GM19467 (cell line): ENCODE results near the gene OBSCN.

Experiments
- ATAC-seq: cut with Tn5 transposase; IDR thresholded peaks from one replicate; pipeline ENCODE4 v1.9.1; 2021; ENCODE audit warnings: mild to moderate bottlenecking, moderate library complexity; ENCODE audit not compliant: unreplicated experiment

The OBSCN gene

GRCh38 chr1:228374711-228375577 lies 167.1 kb downstream of the OBSCN start:
- no peak for ATAC-seq

DNA sequence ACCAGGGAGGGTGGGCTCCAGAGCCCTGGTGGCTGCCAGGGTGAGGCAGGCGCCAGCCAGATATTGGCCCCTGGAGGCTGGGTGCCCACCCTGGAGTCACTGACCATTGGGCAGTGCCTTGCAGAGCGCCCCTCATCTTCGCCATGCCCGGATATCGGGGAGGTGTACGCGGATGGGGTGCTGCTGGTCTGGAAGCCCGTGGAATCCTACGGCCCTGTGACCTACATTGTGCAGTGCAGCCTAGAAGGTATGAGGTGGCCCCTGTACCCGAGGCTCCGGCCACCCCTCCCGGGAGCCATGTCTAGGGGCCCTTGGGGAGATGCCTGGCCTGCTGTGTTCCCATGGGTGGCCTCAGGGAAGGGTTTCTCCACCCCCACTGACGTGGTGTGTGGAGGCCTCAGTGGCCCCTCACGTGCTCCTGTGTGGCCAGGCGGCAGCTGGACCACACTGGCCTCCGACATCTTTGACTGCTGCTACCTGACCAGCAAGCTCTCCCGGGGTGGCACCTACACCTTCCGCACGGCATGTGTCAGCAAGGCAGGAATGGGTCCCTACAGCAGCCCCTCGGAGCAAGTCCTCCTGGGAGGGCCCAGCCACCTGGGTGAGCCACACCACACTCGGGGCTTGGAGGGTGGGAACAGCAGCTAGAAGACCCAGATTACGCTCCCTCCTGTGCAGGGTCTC lies 167.9 kb downstream of the OBSCN start:
- ATAC-seq: no peak

DNA sequence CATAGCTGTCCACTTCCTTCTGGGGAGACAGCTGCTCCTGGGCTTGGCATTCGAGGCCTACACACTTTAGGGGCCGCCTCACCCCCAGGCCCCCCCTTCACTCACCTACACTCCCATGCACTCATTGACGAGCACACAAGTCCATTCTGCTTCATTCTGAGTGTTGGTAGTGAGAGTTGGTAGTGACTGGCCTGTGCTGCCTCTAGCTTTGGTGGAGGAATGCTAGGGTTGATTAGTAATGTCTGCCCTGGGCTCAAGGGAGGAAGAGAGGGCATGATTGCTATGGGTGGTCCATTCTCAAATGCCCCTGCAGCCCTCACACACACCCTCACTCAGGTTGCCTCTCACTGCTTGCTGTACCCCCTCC lies 168.4 kb downstream of the OBSCN start:
- no peak for ATAC-seq

- ATAC-seq: no peak
Measured at GRCh38 chr1:228376651-228377631, 169.1 kb downstream of the OBSCN start.

- no peak for ATAC-seq
Measured at GRCh38 chr1:228377664-228378089, 169.8 kb downstream of the OBSCN start.

DNA sequence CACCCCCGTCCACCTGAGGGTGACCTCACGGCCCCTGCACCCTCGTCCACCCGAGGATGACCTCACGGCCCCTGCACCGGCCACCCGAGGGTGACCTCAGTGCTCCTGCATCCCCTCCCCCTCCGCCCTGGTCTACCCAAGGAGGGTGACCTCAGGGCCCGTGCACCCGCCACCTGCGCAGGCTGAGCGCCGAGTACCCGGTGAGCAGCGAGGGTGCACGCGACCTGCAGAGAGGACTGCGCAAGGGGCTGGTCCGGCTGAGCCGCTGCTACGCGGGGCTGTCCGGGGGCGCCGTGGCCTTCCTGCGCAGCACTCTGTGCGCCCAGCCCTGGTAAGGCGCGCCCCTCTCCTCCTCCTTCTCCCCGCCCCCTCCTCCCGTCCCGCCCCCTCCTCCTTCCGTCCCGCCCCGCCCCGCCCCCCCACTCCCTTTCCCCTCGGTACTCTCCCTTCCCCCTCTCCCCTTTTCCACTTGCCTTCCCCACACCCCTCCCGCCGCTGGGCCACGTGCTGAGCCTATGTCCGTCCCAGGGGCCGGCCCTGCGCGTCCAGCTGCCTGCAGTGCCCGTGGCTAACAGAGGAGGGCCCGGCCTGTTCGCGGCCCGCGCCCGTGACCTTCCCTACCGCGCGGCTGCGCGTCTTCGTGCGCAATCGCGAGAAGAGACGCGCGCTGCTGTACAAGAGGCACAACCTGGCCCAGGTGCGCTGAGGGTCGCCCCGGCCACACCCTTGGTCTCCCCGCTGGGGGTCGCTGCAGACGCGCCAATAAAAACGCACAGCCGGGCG lies 170.4 kb downstream of the OBSCN start:
- ATAC-seq: no peak

GRCh38 chr1:228378873-228379460 lies 171.1 kb downstream of the OBSCN start:
- no peak for ATAC-seq

- no peak for ATAC-seq
Measured at GRCh38 chr1:228379666-228380065, 171.8 kb downstream of the OBSCN start.

DNA sequence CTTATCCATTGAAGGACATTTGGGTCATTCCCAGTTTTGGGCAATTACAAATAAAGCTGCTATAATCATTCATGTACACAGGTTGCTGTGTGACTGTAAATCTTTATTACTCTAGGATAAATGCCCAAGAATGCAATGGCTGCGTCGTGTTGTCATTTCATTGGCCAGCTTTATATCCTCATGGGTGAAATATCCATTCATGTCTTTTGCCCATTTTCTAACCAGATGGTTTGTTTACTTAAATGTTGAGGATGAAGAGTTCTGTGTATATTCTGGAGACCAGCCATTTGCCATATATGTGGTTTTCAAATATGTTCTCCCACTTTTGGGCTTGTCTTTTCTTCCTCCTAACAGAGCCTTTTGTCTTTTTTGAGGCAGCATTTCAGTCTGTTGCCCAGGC lies 173.5 kb downstream of the OBSCN start:
- ATAC-seq: no peak

DNA sequence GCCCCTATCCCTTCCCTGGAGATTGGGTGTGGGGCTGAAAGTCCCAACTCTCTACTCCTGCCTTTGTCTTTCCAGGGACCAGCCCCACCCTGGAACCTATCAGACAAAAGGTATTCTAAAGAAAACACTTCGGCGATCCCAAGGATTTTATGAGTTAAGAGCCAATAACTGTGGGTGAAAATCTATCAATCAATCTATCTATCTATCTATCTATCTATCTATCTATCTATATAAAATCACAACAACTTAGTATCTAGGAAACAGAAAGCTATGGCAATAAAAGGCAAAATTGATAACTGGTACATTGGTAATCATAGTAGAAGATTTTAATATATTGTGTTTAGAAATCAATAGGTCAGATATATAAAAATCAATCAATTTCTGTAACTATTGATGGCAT lies 175.9 kb downstream of the OBSCN start:
- ATAC-seq: no peak

DNA sequence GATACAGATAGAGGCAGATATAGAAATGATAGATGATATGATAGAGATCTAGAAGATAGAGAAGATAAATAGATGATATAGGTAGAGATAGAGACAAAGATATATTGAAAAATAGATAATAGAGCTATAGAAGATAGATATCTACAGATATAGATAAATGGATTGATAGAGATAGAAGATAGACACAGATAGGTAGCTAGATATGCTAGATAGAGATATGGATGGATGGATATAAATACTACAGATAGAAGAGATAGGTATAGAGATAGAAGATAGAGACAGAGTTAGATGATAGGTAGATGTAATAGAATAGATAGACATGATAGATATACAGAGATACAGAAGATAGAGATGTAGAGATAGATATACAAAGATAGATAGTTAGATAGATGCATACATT lies 177.4 kb downstream of the OBSCN start:
- no peak for ATAC-seq

DNA sequence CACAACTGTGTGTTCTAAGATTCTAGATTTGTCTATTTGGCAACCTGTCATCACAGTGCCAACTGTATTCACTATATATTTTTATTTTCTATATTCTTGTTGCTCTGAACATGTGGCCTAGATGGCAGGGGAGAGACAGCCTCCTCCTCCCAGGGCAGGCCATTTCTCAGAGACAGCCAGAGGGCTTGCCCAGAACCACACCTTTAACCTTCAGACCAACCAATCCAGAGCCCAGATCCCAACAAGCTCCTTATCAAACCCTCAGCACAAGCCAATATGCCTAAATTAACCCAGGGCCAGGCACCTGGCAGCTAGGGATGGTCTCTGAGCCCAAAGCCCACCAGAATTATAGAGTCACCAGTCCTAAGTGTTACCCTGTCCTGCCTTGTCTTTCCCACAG lies 179.5 kb downstream of the OBSCN start:
- ATAC-seq: no peak

DNA sequence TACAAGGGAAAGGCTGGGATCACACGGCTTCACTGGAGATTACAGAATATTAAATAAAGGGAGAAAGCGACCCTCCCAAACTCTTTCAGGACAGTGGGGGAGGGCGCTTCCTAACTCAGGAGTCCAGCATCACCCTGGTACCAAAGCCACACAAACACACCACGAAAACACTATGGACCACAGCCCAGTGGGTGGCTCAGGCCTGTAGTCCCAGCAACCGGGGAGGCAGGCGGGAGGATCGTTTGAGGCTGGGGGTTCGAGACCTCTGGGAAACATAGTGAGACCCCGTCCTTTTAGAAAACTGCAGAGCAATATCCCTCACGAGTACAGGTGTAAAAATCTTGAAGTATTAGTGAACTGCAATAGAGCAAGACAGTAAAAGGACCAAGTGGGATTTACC lies 182.8 kb downstream of the OBSCN start:
- ATAC-seq: no peak

DNA sequence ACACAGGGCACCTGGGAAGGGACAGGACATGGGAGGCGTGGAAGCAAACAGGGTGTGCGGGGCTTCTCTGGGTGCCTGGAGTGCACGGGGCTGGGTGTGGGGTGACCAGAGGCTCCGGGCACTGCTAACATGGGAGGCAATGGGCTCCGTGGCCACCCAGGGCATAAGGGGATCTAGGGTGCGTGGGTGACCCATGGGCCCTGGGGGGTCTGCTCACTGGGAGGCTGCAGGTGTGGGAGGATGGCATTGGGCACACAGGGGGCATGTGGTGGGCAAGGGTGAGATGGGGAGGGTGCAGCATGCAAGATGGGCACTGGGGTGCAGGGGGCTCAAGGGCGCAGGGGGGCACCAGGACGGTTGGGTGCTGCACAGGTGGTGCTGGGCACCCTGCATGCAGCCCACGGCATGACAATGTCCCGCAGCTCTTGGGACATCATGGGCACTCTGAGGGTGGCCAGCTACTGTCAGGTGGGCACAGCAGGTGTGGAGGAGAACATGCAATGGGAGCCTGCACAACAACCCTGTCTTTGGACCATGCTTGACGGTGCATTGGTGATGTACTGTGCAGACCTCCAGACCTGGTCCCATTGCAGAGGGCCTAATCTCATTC lies 183.7 kb downstream of the OBSCN start:
- ATAC-seq: no peak

DNA sequence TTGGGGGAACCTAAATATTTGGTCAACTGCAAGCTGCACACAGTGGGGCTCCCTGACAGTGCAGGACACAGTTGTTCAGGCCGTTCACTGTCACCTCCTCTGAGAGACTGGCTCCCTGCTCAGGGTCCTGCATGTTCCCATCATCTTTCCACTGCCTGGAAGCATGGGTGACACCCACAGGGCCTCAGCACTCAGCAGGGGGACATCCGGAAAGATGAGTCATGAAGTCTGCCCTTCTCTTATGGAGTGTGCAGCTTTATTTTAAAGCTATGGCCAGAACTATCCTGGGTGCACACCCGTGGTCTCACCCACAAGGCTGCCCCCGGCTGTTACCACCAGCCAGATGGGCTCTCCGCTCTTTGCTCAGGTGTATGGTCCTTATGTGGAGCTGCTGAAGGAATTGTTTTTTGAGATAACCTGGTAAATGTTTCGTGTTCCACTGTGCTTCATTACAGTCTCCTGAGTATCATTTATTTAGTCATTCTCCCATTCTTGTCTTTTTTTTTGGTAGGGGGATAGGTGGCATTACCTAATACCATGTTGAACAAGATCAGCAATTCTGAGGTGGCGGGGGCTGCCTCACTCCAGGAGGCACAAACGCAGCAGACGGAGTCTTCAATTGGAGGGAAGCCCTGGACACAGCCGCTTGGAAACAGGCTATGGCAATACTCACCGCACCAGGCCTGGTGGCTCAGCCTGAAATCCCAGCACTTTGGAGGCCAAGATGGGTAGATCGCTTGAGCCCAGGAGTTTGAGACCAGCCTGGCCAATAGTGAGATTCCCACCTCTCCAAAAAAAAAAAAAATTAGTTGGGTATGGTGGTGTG lies 184.5 kb downstream of the OBSCN start:
- no peak for ATAC-seq

GRCh38 chr1:228393268-228393701 lies 185.4 kb downstream of the OBSCN start:
- ATAC-seq: no peak

DNA sequence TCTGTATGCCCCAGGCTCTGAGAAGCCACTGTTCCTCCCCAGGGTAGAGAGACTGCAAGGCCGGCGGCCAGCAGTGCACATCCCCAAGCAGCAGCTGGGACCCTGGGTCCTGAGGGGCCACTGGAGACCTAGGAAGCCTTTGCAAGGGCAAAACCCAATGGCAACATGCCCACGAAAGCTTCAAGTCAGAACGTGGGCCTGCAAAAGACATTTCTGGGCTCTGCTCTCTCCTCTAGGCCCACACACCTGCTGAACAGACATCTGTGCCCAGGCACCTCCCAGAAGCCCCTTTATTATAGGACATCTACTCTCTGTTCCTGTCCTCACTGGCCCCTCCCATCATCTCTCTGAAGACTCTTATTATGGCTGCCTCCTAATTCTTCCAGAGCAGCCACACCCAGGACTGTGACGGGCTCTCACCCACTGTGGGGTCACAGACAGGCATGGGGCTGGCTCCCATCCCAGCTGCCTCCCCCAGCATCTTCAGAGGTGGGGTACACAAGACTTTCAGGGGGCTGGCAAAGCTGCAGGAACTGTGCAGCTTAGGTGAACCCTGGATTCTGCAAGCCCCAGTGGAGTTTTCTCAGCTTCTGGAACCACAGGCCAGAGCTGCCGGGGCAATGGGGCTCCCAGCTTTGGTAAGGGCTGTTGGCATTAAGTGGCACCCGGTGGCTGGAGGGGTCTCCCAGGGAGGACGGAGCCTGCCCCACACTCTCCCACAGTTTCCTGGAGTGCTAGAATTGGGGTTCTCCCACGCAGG lies 186.1 kb downstream of the OBSCN start:
- ATAC-seq: no peak
